ENCODE measurements around the gene SPCS2. TPM values are rescaled to one million over a fixed set of nuclear protein-coding genes. Genes with fewer than 3 reads are reported as not detected.
A peak's percentile ranks its signal among the peaks of the same experiment; 100 is the strongest.

SPCS2 gene
- total RNA-seq, 2 experiments from 2014 or later: 194 to 198 TPM

DNA sequence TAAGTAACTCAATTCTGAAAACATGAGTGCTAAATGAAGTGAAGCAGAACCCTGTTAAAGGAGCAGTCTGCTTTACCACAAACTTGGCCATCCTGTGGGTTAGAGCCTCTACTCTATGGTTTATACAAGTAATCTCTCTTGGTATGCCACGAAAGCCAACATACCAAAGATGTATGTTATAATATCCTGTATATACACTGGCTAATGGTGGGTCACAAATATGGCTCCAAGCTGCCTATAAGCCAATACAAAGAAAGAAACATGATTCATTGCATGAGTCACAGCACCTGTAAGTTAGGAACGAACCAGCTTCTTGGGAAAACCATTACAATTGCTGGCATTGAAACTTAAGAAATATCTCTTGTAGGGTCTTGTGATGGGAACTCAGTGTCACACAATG is 16.3 kb upstream of the SPCS2 start:
- H3K4me3 Mint-ChIP-seq: no peak overlapping the region
- no peaks in the 10 kb centered on the region for H3K9me3 Mint-ChIP-seq
- ChIA-PET POLR2A (interaction anchor here (2.7 kb wide), 1 partner anchor 16 kb away, joined by 11 read pairs; the partner anchor contains the start of genes SPCS2 and XRRA1), CTCF (interaction anchor here (1.4 to 5.5 kb wide), 6 partner anchors 90 to 316 kb away, joined by 3 to 58 read pairs (median 22); no protein-coding TSS in a partner anchor)
- peaks cover 28% of the 10 kb centered on the region for H3K4me1 Mint-ChIP-seq
- no peaks in the 10 kb centered on the region for H3K27me3 Mint-ChIP-seq
- peak; percentile 44 for DNase-seq
- H3K36me3 Mint-ChIP-seq (ENCODE audit: low read depth): peaks cover 27% of the 10 kb centered on the region
- H3K27ac Mint-ChIP-seq: peak overlapping the region; percentile 67

DNA sequence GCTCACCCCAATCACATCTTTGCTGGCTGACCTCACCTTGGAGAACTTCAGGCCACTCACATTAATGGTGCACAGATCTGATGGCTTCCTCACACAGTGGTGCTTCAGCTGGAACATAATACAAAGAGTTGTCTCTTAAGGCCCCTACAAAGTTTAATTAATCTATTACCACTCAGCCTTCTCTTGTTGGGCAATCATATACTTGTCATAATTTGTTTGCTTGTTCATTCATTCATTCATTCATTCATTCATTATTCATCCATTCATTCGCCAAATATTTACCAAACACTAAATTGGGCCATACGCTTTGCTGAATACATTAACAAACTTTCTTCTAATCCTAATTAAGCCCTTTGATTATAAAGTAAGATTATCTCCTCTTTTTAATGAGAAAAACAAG is 15.3 kb upstream of the SPCS2 start:
- ChIA-PET CTCF (interaction anchor here (1.0 to 2.3 kb wide), 2 partner anchors 89 to 315 kb away, joined by 4 to 12 read pairs; no protein-coding TSS in a partner anchor), POLR2A (no interaction called here)
- Mint-ChIP-seq H3K9me3 (no peaks in the 10 kb centered on the region), H3K27me3 (no peaks in the 10 kb centered on the region), H3K27ac (peak overlapping the region; percentile 11), H3K36me3 (ENCODE audit: low read depth) (peaks cover 27% of the 10 kb centered on the region), H3K4me3 (no peak overlapping the region), H3K4me1 (peaks cover 25% of the 10 kb centered on the region)
- no peak for DNase-seq

DNA sequence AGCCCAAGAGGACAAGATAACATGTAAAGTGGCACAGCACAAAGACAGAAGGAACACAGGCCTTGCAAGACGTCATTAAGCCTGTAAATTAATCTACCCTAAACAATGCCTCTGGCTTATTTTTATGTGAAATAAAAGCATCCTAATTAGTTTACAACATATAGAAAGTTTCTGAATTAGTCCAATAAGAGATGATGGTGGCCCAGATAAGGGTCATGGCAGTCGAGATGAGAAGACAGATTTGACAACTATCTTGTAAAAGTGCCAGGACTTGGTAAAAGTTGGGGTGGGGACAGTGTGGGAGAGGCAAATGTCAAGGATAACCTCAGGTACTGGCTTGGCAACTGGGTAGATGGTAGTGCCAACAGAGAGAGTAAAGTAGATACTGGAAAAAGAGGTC is 13.8 kb upstream of the SPCS2 start:
- POLR2A ChIA-PET: interaction anchor here (1.7 to 2.0 kb wide), 2 partner anchors 9 to 14 kb away, joined by 4 to 5 read pairs; partner anchors contain the start of genes SPCS2 and XRRA1

DNA sequence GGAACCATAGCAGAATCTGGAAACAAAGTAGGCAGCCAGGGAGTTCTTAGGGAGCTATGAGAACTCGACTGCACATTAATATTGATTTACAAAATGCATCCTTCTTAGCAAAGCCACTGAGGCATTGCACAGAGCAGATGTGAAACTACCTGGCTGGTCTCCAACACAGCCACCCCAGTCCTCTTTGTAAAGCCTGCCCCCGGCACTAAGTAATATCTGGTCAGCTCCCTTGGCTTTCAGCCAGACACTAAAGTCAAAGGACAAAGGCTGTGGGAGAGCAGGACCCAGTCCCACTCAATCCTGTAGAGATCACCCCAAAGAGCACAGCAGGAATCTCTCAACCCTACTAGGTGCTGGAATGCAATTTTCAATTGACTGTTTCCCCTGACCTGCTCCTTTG is 13.0 kb upstream of the SPCS2 start:
- Mint-ChIP-seq H3K36me3 (ENCODE audit: low read depth) (peaks cover 32% of the 10 kb centered on the region), H3K27me3 (no peaks in the 10 kb centered on the region), H3K9me3 (no peaks in the 10 kb centered on the region), H3K4me1 (peaks cover 23% of the 10 kb centered on the region), H3K27ac (no peak overlapping the region), H3K4me3 (no peak overlapping the region)
- ChIA-PET CTCF (no interaction called here), POLR2A (interaction anchor here (1.7 to 2.0 kb wide), 2 partner anchors 10 to 13 kb away, joined by 4 to 5 read pairs; partner anchors contain the start of genes SPCS2 and XRRA1)
- DNase-seq: no peak

More for the DNA sequence above, 13.8 kb upstream of the SPCS2 start:
- Mint-ChIP-seq H3K4me1 (peaks cover 25% of the 10 kb centered on the region), H3K27ac (no peak overlapping the region), H3K27me3 (no peaks in the 10 kb centered on the region), H3K4me3 (no peak overlapping the region), H3K36me3 (ENCODE audit: low read depth) (peaks cover 29% of the 10 kb centered on the region), H3K9me3 (no peaks in the 10 kb centered on the region)
- DNase-seq: no peak
- CTCF ChIA-PET: no interaction called here

DNA sequence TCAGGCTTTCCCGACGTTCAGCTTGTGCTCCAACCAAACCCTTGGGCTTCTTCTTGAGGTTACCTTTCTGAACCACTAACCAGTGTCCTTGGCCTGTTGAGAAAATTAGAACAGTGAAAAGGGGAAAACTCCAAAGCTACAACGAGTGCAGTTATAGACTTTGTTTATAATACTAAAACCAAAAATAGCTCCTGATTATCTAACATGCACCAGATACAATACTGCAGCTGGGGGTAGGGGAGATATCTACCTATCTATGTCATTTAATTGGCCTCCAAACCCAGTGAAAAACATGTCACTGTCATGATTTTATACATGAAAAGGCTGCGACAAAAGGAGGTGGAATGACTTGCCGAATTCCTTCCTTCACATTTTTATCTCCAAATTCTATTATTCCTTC is 12.1 kb upstream of the SPCS2 start:
- Mint-ChIP-seq H3K36me3 (ENCODE audit: low read depth) (peaks cover 36% of the 10 kb centered on the region), H3K27me3 (no peaks in the 10 kb centered on the region), H3K27ac (no peak overlapping the region), H3K4me3 (no peak overlapping the region), H3K9me3 (no peaks in the 10 kb centered on the region), H3K4me1 (peaks cover 21% of the 10 kb centered on the region)
- ChIA-PET POLR2A (interaction anchor here (1.7 to 2.0 kb wide), 2 partner anchors 11 to 12 kb away, joined by 4 to 5 read pairs; partner anchors contain the start of genes SPCS2 and XRRA1), CTCF (interaction anchor here (0.6 to 0.9 kb wide), 2 partner anchors 75 to 85 kb away, joined by 3 read pairs; no protein-coding TSS in a partner anchor)
- no peak for DNase-seq

DNA sequence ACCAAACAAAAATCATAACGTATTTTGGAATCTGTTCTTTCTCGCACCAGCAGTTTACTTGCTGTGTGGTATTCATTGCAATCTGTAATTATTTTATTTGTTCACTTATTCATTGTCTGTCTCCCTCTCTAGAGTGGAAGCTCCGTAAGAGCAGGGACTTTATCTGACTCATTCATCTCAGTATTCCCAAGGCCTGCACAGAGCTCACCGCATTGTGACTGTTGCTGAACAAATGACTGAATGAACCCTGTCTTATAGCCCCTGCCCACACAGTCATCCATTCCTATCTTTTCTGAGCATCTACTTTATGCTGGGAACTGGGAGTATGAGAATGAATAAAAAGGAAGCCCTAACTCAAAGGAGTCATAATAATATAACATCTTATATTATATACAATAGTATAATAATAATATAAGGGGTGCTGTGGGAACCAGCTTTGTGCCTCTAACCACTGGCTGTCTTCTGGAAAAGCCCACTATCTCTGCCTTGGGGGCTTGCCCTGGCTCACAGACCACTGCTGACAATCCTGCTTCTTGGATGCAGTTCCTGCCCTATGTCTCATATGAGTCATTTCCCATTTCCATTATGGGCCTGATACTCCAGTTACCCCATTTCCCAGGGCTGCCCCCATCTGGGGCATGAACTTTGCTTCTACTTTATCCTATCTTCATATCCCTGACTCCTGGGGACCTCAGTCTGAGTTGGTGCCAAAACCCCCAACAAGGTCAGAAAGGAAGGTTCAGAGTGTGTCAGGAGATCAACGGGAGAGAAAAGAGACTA is 11.2 kb upstream of the SPCS2 start:
- no peaks in the 10 kb centered on the region for H3K9me3 Mint-ChIP-seq
- POLR2A ChIA-PET: interaction anchor here (3.5 kb wide), 1 partner anchor 11 kb away, joined by 12 read pairs; the partner anchor contains the start of genes SPCS2 and XRRA1
- no peaks in the 10 kb centered on the region for H3K27me3 Mint-ChIP-seq
- peaks cover 13% of the 10 kb centered on the region for H3K4me1 Mint-ChIP-seq
- CTCF ChIA-PET: interaction anchor here (1.1 kb wide), 1 partner anchor 8 kb away, joined by 3 read pairs; no protein-coding TSS in a partner anchor
- H3K4me3 Mint-ChIP-seq: no peak overlapping the region
- no peak for DNase-seq
- H3K36me3 Mint-ChIP-seq (ENCODE audit: low read depth): peaks cover 36% of the 10 kb centered on the region
- H3K27ac Mint-ChIP-seq: no peak overlapping the region

DNA sequence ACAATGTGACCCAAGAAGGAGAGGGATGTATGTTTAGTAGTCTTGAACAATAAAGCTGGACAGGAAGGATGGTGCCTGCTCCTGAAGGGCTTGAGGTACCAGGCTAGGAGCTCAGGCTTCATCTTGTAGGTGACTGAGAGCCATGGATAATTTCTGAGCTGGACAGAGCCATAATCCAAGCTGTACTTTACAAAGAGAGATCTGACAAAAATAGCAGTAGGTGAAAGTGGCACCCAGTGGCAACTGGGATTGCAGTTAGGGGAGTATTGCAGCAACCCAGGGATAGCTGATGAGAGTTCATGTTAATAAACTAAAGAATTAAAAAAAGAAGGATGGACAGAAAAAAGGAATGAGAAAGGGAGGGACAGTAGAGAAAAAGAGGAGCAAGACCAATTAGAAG is 7.6 kb upstream of the SPCS2 start:
- Mint-ChIP-seq H3K4me1 (peaks cover 5% of the 10 kb centered on the region), H3K9me3 (no peaks in the 10 kb centered on the region), H3K36me3 (ENCODE audit: low read depth) (peaks cover 17% of the 10 kb centered on the region), H3K4me3 (no peak overlapping the region), H3K27ac (no peak overlapping the region), H3K27me3 (no peaks in the 10 kb centered on the region)
- DNase-seq: no peak
- ChIA-PET CTCF (interaction anchor here (1.6 to 1.9 kb wide), 2 partner anchors 12 to 15 kb away, joined by 5 to 13 read pairs; no protein-coding TSS in a partner anchor), POLR2A (no interaction called here)

DNA sequence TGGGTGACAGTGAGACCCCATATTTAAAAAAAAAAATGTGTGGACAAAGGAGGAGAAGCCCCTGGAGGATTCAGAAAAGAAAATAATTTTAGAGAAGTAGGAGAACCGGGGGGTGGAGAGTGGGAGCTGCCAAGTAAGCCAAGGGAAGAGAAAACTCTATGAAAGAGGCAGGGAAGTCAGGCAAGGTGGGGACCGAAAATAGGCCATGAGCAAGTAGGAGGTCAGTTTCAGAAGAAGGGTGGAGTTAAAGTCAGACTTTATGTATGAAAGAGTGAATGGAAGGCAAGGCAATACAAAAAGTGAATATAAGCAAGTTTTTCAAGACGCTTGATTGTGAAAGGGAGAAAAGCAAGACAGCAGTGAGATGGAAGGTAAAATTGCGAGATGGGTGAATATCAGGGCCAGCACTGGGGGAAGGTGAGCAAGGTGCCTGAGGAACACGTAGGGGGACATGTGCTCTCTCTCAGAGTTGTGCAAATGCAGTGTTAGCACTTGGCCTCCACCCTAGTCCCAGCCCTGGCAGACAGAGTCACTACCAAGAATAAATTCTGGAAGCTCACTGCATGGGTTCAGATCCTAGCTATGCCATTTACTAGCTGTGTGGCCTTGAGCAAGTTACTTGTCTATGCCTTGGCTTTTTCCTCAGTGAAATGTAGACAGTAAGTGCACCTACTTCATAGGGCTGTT is 6.8 kb upstream of the SPCS2 start:
- peaks cover 13% of the 10 kb centered on the region for H3K36me3 Mint-ChIP-seq (ENCODE audit: low read depth)
- no peak overlapping the region for H3K27ac Mint-ChIP-seq
- CTCF ChIA-PET: interaction anchor here (1.6 kb wide), 1 partner anchor 15 kb away, joined by 5 read pairs; no protein-coding TSS in a partner anchor
- DNase-seq: no peak
- no peaks in the 10 kb centered on the region for H3K27me3 Mint-ChIP-seq
- no peak overlapping the region for H3K4me3 Mint-ChIP-seq
- peaks cover 7% of the 10 kb centered on the region for H3K4me1 Mint-ChIP-seq
- H3K9me3 Mint-ChIP-seq: no peaks in the 10 kb centered on the region
- POLR2A ChIA-PET: no interaction called here

DNA sequence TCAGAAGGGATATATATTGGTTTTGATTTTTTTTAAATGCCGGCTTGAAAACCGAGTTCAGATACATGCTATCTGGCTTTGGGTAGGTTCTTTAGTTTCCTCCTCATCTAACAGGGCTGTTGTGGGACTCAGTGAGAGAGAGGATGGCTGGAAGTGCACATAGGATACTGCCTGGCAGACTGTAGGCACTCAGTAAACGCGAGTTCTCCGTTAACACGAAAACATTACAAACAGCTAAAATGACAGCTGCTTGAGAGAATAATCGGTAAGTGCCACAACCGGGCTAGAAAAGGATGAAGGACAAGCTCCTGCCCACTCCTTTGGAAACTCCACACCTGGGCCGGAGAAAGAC is 544 bp upstream of the SPCS2 start:
- Mint-ChIP-seq H3K4me1 (peaks cover 38% of the 10 kb centered on the region), H3K27me3 (no peaks in the 10 kb centered on the region), H3K27ac (peak overlapping the region; percentile 89), H3K9me3 (no peaks in the 10 kb centered on the region), H3K36me3 (ENCODE audit: low read depth) (peaks cover 37% of the 10 kb centered on the region), H3K4me3 (peak overlapping the region; percentile 95)
- POLR2A ChIA-PET: interaction anchor here (0.7 to 2.0 kb wide), 14 partner anchors 9 to 356 kb away, joined by 3 to 16 read pairs (median 5); partner anchors contain the start of genes NEU3 and POLD3
- DNase-seq: no peak
- CTCF ChIA-PET: interaction anchor here (1.0 to 1.3 kb wide), 2 partner anchors 10 to 18 kb away, joined by 3 to 4 read pairs; no protein-coding TSS in a partner anchor

DNA sequence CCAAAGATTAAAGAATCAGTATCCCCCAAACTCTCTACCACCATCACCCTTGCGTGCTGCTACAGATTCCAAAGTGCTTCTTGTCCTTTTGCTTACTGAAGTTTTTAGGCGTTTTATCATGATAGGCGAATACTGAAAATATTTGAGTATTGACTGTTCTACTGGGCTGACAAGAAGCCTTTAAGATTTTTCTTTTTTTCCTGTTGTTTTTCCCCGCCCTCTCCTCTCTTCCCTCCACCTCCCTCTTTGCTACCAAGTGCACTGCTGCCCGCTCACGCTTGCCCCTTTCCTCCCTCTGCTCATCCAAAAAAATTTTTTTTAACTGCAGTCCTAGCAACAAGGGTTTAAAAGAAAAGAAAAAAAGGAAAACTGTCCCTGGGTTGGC is 679 bp downstream of the SPCS2 start:
- peaks cover 47% of the 10 kb centered on the region for H3K4me1 Mint-ChIP-seq
- no peaks in the 10 kb centered on the region for H3K9me3 Mint-ChIP-seq
- H3K27ac Mint-ChIP-seq: peak overlapping the region; percentile 89
- H3K27me3 Mint-ChIP-seq: no peaks in the 10 kb centered on the region
- CTCF ChIA-PET: interaction anchor here (0.9 to 1.7 kb wide), 2 partner anchors 9 to 20 kb away, joined by 3 read pairs; no protein-coding TSS in a partner anchor
- POLR2A ChIA-PET: interaction anchor here (1.3 to 2.0 kb wide), 4 partner anchors 24 to 357 kb away, joined by 3 to 16 read pairs (median 7); partner anchors contain the start of genes NEU3 and POLD3
- peak overlapping the region; percentile 95 for H3K4me3 Mint-ChIP-seq
- H3K36me3 Mint-ChIP-seq (ENCODE audit: low read depth): peaks cover 47% of the 10 kb centered on the region
- DNase-seq: no peak

DNA sequence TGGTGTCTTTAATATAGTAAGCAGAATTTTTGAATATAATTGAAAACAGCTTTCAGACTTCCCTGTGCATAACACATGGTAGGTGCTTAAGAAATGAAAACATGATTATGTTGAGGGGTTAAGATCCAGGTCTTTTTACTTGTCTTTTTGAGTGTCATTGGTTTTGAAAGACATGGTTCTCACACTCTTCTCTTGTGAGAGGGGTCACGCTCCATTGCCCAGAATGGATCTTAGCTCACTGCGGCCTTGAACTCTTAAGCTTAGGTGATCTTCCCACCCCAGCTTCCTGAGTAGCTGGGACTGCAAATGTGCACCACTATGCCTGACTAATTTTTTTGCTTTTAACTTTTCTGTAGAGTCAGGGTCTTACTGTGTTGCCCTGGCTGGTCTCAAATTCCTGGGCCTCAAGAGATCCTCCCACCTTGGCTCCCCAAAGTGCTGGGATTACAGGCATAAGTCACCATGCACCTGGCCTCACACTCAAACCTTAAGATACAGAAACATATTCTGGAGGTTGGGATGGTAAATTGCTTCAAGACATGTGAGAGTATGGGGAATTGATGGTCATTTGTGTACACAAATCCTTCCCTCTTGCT is 1.4 kb downstream of the SPCS2 start:
- DNase-seq: no peak
- no peaks in the 10 kb centered on the region for H3K27me3 Mint-ChIP-seq
- POLR2A ChIA-PET: interaction anchor here (1.3 to 1.4 kb wide), 2 partner anchors 38 to 291 kb away, joined by 4 to 7 read pairs; partner anchors contain the start of gene NEU3
- peaks cover 51% of the 10 kb centered on the region for H3K4me1 Mint-ChIP-seq
- CTCF ChIA-PET: interaction anchor here (0.9 to 1.7 kb wide), 2 partner anchors 10 to 21 kb away, joined by 3 read pairs; no protein-coding TSS in a partner anchor
- no peaks in the 10 kb centered on the region for H3K9me3 Mint-ChIP-seq
- peak overlapping the region; percentile 95 for H3K4me3 Mint-ChIP-seq
- peak overlapping the region; percentile 89 for H3K27ac Mint-ChIP-seq
- peaks cover 49% of the 10 kb centered on the region for H3K36me3 Mint-ChIP-seq (ENCODE audit: low read depth)

DNA sequence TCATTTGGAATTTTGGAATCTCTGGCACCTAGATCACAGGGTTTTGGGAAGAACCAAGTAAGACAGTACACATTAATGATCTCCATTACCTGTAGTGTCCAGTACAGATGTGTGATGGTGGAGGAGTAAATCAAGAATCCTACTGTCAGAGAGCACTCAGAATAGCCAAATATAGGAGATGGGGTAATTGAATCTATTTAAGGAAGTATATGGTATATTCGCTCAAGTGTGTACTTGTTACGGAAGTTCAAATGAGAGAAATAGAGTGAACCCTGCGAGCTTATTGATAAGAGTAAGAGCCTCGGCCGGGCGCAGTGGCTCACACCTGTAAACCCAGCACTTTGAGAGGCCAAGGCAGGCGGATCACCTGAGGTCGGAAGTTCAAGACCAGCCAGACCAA is 2.2 kb downstream of the SPCS2 start:
- DNase-seq: no peak
- peak overlapping the region; percentile 95 for H3K4me3 Mint-ChIP-seq
- H3K27me3 Mint-ChIP-seq: no peaks in the 10 kb centered on the region
- no peak overlapping the region for H3K27ac Mint-ChIP-seq
- ChIA-PET CTCF (interaction anchor here (1.7 kb wide), 1 partner anchor 22 kb away, joined by 3 read pairs; no protein-coding TSS in a partner anchor), POLR2A (no interaction called here)
- H3K4me1 Mint-ChIP-seq: peaks cover 56% of the 10 kb centered on the region
- H3K9me3 Mint-ChIP-seq: no peaks in the 10 kb centered on the region
- H3K36me3 Mint-ChIP-seq (ENCODE audit: low read depth): peaks cover 54% of the 10 kb centered on the region
